Fibroblast of the aortic adventitia (primary cell): ENCODE measurements around the gene DST. TPM values are rescaled to one million over a fixed set of nuclear protein-coding genes. Genes with fewer than 3 reads are reported as not detected.
A peak's percentile ranks its signal among the peaks of the same experiment; 100 is the strongest.

ENCODE experiments used
- DNase-seq: peaks from one replicate; pipeline ENCODE4 v3.0.0-alpha.2; 2010; ENCODE audit warnings: low read depth
- H3K4me3 ChIP-seq: 2 replicates; pipeline ENCODE4 v1.5.1; 2011; ENCODE audit warnings: low read depth, mild to moderate bottlenecking, control low read depth, low read length, moderate library complexity
- CTCF ChIP-seq: IDR thresholded peaks from 2 replicates; pipeline ENCODE4 v1.5.1; 2011; ENCODE audit warnings: mild to moderate bottlenecking, low read length, control low read depth, inconsistent platforms; ENCODE audit not compliant: insufficient read depth
- total RNA-seq: library from RNA; depleted of rRNA; stranded (reverse); fragments of >200 nt; gene quantifications from 2 replicates; pipeline ENCODE4 v1.2.3, GENCODE V29; 2012; ENCODE audit warnings: low replicate concordance

Gene DST
- total RNA-seq, 1 donor: 505 TPM

DNA sequence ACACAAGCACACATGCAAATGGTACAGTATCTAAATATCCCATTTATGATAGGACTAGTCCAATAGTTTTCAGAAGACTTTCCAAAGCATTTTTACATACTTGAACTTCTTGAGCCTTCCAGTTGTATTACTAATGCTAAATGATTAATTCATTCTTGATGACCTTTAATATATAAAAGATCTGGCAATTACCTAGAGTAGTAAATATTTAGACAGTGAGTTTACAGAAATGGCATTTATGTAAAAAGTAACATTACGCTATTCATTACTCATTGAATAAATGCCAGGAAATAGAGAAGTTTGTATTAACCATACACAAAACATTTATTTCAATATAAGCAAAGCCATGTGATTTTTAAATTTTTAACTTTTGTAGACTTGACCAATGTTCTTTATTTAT, 158.8 kb downstream of the DST start:
- no peak for TF ChIP-seq CTCF
- H3K4me3 ChIP-seq: no peak overlapping the region
- peak; percentile 36 for DNase-seq

GRCh38 chr6:56482525-56482924, 160.2 kb downstream of the DST start:
- TF ChIP-seq CTCF: no peak
- H3K4me3 ChIP-seq: no peak overlapping the region

DNA sequence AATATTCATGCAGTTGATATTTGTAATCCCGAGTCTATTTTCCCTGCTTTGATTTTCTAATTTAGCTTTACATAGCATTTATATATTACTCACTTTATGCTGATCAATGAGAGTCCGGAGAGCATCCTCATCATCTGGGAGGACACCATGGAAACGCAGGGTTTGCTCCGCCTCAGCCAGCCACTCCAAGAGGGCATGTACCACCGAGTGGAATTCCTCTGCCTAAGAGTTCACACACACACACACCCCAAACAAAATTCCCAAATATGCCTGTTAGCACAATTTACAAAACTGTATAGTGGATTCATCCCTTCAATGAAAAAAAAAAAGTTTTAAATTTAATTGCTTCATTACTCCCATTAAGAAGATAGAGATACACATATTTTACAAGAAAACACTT, 160.7 kb downstream of the DST start:
- no peak for TF ChIP-seq CTCF
- DNase-seq: no peak
- no peak overlapping the region for H3K4me3 ChIP-seq

More at GRCh38 chr6:56482525-56482924, 160.2 kb downstream of the DST start:
- no peak for DNase-seq

- no peak overlapping the region for H3K4me3 ChIP-seq
- TF ChIP-seq CTCF: no peak
- no peak for DNase-seq
These were observed 161.9 kb downstream of the DST start for GRCh38 chr6:56480654-56481337.

GRCh38 chr6:56480246-56480645, 162.4 kb downstream of the DST start:
- TF ChIP-seq CTCF: no peak
- H3K4me3 ChIP-seq: no peak overlapping the region
- no peak for DNase-seq

- no peak for TF ChIP-seq CTCF
- H3K4me3 ChIP-seq: no peak overlapping the region
- DNase-seq: no peak
These were observed 163.3 kb downstream of the DST start for GRCh38 chr6:56479381-56479780.

GRCh38 chr6:56478202-56478601, 164.5 kb downstream of the DST start:
- no peak for TF ChIP-seq CTCF
- H3K4me3 ChIP-seq: no peak overlapping the region
- DNase-seq: no peak
